H1 (cell line): ENCODE measurements around the gene CEACAM1. TPM values are rescaled to one million over a fixed set of nuclear protein-coding genes. Genes with fewer than 3 reads are reported as not detected.

Experiments used
- JUND ChIP-seq: IDR thresholded peaks from 2 replicates; pipeline ENCODE4 v1.6.1; 2011; ENCODE audit warnings: mild to moderate bottlenecking, improper control_type of control experiment, low read length
- RFX5 ChIP-seq: IDR thresholded peaks from 2 replicates; pipeline ENCODE4 v1.6.1; 2011; ENCODE audit warnings: low read depth, low read length, improper control_type of control experiment, borderline replicate concordance
- SIRT6 ChIP-seq: IDR thresholded peaks from one replicate; pipeline ENCODE4 v1.7.1; 2012; ENCODE audit warnings: low read length, inconsistent platforms
- TEAD4 ChIP-seq: IDR thresholded peaks from 2 replicates; pipeline ENCODE4 v1.6.1; 2012; ENCODE audit warnings: low read depth, low read length, inconsistent platforms, mixed read lengths
- polyA plus RNA-seq, 7 experiments: library from polyadenylated mRNA; depleted of rRNA in 3 of 7; stranded (reverse) in 5 of 7; unstranded in 2 of 7; fragments of >200 nt in 5 of 7; fragments of 200-250 nt in 2 of 7; gene quantifications; 1 replicate in 5 of 7; 2 replicates in 1 of 7; 4 replicates in 1 of 7; pipeline versions ENCODE4 v1.2.1 to v1.2.3, GENCODE V29; 2011 to 2013; ENCODE audit warnings: missing spikeins in 2 of 7, mixed read lengths in 2 of 7
- total RNA-seq: library from RNA; stranded (reverse); fragmentation: NEBNext Ultra II Directional; extraction: Animal tissue kit (Norgen Biotek cat#: 25700); gene quantifications from 2 replicates; pipeline ENCODE4 v1.2.1, GENCODE V29; 2021
- TF ChIP-seq, protein P1 (sequence below): IDR thresholded peaks from 2 replicates; pipeline ENCODE4 v1.6.1; 2012; ENCODE audit warnings: inconsistent platforms
- TF ChIP-seq, protein P2 (sequence below): IDR thresholded peaks from 2 replicates; pipeline ENCODE4 v1.6.1; 2012; ENCODE audit warnings: inconsistent platforms

The CEACAM1 gene
- total and polyA plus RNA-seq, 2 of the 8 experiments (the other 6 are each of a cell fraction or from before 2014, with no cell fraction given) = 1.8 to 3.6 TPM

- TF ChIP-seq, protein P1, sequence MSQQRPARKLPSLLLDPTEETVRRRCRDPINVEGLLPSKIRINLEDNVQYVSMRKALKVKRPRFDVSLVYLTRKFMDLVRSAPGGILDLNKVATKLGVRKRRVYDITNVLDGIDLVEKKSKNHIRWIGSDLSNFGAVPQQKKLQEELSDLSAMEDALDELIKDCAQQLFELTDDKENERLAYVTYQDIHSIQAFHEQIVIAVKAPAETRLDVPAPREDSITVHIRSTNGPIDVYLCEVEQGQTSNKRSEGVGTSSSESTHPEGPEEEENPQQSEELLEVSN = no peak
- TF ChIP-seq JUND (no peak), SIRT6 (no peak), TEAD4 (no peak), RFX5 (no peak)
- TF ChIP-seq, protein P2, sequence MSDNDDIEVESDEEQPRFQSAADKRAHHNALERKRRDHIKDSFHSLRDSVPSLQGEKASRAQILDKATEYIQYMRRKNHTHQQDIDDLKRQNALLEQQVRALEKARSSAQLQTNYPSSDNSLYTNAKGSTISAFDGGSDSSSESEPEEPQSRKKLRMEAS = no peak
Observed at GRCh38 chr19:42477117-42477516, 51.2 kb downstream of the CEACAM1 start (continued).
